HepG2 (cell line): ENCODE results near the gene PASD1. TPM values are rescaled to one million over a fixed set of nuclear protein-coding genes. Genes with fewer than 3 reads are reported as not detected.

Source experiments
- ATAC-seq: fragments of 200-7000 bp; cut with Tn5 transposase; 3 replicates; pipeline ENCODE4 v1.9.1; 2020; ENCODE audit warnings: mild to moderate bottlenecking, moderate library complexity
- BruUV-seq: library from RNA; stranded (reverse); fragments of 400-500 nt; replicated peaks from 2 replicates; lab custom pipeline; 2021; lab: Mats Ljungman, UMichigan
- CTCF ChIA-PET: fragments of 300-600 bp; formaldehyde crosslinking; extraction: SDS; loops from one replicate; lab custom pipeline; 2021; ENCODE audit warnings: low total read pairs, inconsistent platforms, low intra/inter-chr PET ratio; lab: Yijun Ruan, JAX
- POLR2A ChIA-PET: fragments of 350-600 bp; sonication (Branson Sonifier 250); formaldehyde crosslinking; loops from one replicate; lab custom pipeline; 2020; ENCODE audit warnings: antibody characterized with exemption, inconsistent platforms; lab: Yijun Ruan, JAX
- DNase-seq: peaks from one replicate; pipeline ENCODE4 v3.0.0-alpha.2; 2015; ENCODE audit warnings: low spot score
- FAIRE-seq: peaks from 3 replicates; lab custom pipeline; 2011; peaks lifted over from hg19 to GRCh38; lab: Jason Lieb, UNC
- H2AFZ ChIP-seq: one replicate; pipeline ENCODE4 v1.6.1; 2011; ENCODE audit warnings: low read length, inconsistent platforms
- H3K27ac ChIP-seq: fragments of 300-600 bp; 3 replicates; pipeline ENCODE4 v1.8.0; 2011; ENCODE audit warnings: mixed run types, mild to moderate bottlenecking, mixed read lengths, low read length, inconsistent platforms; ENCODE audit not compliant: insufficient read depth; ENCODE audit errors: extremely low read length
- H3K27me3 ChIP-seq, 2 experiments: fragments of 200-600 bp in 1 of 2; 2 replicates in 1 of 2; 3 replicates in 1 of 2; pipeline versions ENCODE4 v1.6.0 to v1.8.0; 2011; ENCODE audit warnings: low read length in 2 of 2, mild to moderate bottlenecking in 2 of 2, moderate library complexity in 2 of 2, inconsistent platforms in 1 of 2; ENCODE audit not compliant: insufficient read depth in 2 of 2, control insufficient read depth in 1 of 2
- H3K36me3 ChIP-seq, 2 experiments: fragments of 200-600 bp in 1 of 2; replicated peaks in 1 of 2; 2 replicates in 1 of 2; 3 replicates in 1 of 2; pipeline versions ENCODE4 v1.5.1 to v1.8.0; 2011; ENCODE audit warnings: low read length in 2 of 2, inconsistent platforms in 1 of 2; ENCODE audit not compliant: insufficient read depth in 2 of 2, control insufficient read depth in 1 of 2
- H3K4me1 ChIP-seq: 2 replicates; pipeline ENCODE4 v1.5.1; 2012; ENCODE audit warnings: low read length, inconsistent platforms; ENCODE audit not compliant: insufficient read depth
- H3K4me2 ChIP-seq: 2 replicates; pipeline ENCODE4 v1.6.0; 2011; ENCODE audit warnings: low read depth, low read length, inconsistent platforms
- H3K4me3 ChIP-seq, 3 experiments: fragments of 200-600 bp in 1 of 3; sonication (generic), shearing (Covaris generic) in 1 of 3; replicated peaks in 1 of 3; 2 replicates each; pipeline ENCODE4 v1.5.1; 2011 to 2016; ENCODE audit warnings: low read length in 3 of 3, inconsistent platforms in 2 of 3, low read depth in 2 of 3, mild to moderate bottlenecking in 2 of 3, control low read depth in 1 of 3, mixed read lengths in 1 of 3; ENCODE audit not compliant: insufficient read depth in 1 of 3
- H3K79me2 ChIP-seq: one replicate; pipeline ENCODE4 v1.6.1; 2011; ENCODE audit warnings: low read length, inconsistent platforms; ENCODE audit not compliant: insufficient read depth
- H3K9ac ChIP-seq: 2 replicates; pipeline ENCODE4 v1.6.0; 2011; ENCODE audit warnings: mild to moderate bottlenecking, low read depth, low read length, inconsistent platforms; ENCODE audit not compliant: insufficient read depth
- H3K9me3 ChIP-seq: 2 replicates; pipeline ENCODE4 v1.5.1; 2012; ENCODE audit warnings: mild to moderate bottlenecking, low read length
- H4K20me1 ChIP-seq: 2 replicates; pipeline ENCODE4 v1.6.0; 2011; ENCODE audit warnings: inconsistent platforms, mild to moderate bottlenecking, low read length, moderate library complexity; ENCODE audit not compliant: insufficient read depth
- ARNT ChIP-seq: fragments of 450-650 bp; IDR thresholded peaks from 2 replicates; pipeline ENCODE4 v1.6.1; 2017
- GZF1 ChIP-seq: sonication (generic); formaldehyde crosslinking; IDR thresholded peaks from 2 replicates; pipeline ENCODE4 v1.5.1; 2020; ENCODE audit warnings: mild to moderate bottlenecking, missing genetic modification reagents
- MEIS1 ChIP-seq: sonication (generic); formaldehyde crosslinking; IDR thresholded peaks from 2 replicates; pipeline ENCODE4 v1.9.0; 2021; ENCODE audit warnings: mild to moderate bottlenecking, missing genetic modification reagents, moderate library complexity, borderline replicate concordance
- NR2F2 ChIP-seq: IDR thresholded peaks from 2 replicates; pipeline ENCODE4 v1.6.1; 2012; ENCODE audit warnings: low read depth, inconsistent platforms, borderline replicate concordance
- PLRG1 ChIP-seq: fragments of 450-650 bp; conservative IDR thresholded peaks from 2 replicates; pipeline ENCODE4 v1.6.1; 2016
- RBM22 ChIP-seq: fragments of 200-400 bp; formaldehyde crosslinking; optimal IDR thresholded peaks from 2 replicates; pipeline ENCODE3; 2017; ENCODE audit warnings: mild to moderate bottlenecking, low read length, moderate library complexity
- SNAPC2 ChIP-seq: sonication (generic); formaldehyde crosslinking; IDR thresholded peaks from 2 replicates; pipeline ENCODE4 v1.8.1; 2022; ENCODE audit warnings: mild to moderate bottlenecking, missing genetic modification reagents
- ZBTB42 ChIP-seq: sonication (generic); formaldehyde crosslinking; IDR thresholded peaks from 2 replicates; pipeline ENCODE4 v1.5.0; 2020; ENCODE audit warnings: mild to moderate bottlenecking, missing genetic modification reagents
- ZBTB7A ChIP-seq: sonication (generic); formaldehyde crosslinking; IDR thresholded peaks from 2 replicates; pipeline ENCODE4 v1.8.0; 2022; ENCODE audit warnings: mild to moderate bottlenecking, missing genetic modification reagents
- ZKSCAN5 ChIP-seq: sonication (generic); formaldehyde crosslinking; IDR thresholded peaks from 2 replicates; pipeline ENCODE4 v1.5.1; 2020; ENCODE audit warnings: mild to moderate bottlenecking, missing genetic modification reagents
- ZNF136 ChIP-seq: sonication (generic); formaldehyde crosslinking; IDR thresholded peaks from 2 replicates; pipeline ENCODE4 v1.8.1; 2022; ENCODE audit warnings: low read depth, mild to moderate bottlenecking, moderate library complexity, missing genetic modification reagents
- ZNF234 ChIP-seq: sonication (generic); formaldehyde crosslinking; conservative IDR thresholded peaks from 2 replicates; pipeline ENCODE4 v1.5.1; 2020; ENCODE audit warnings: mild to moderate bottlenecking, missing genetic modification reagents
- ZNF33B ChIP-seq: sonication (generic); formaldehyde crosslinking; IDR thresholded peaks from 2 replicates; pipeline ENCODE4 v1.5.1; 2020; ENCODE audit warnings: mild to moderate bottlenecking, missing genetic modification reagents
- ZNF34 ChIP-seq: sonication (generic); formaldehyde crosslinking; IDR thresholded peaks from 2 replicates; pipeline ENCODE4 v1.4.0; 2020; ENCODE audit warnings: mild to moderate bottlenecking, missing genetic modification reagents, borderline replicate concordance
- ZNF543 ChIP-seq: sonication (generic); formaldehyde crosslinking; IDR thresholded peaks from 2 replicates; pipeline ENCODE4 v1.4.0; 2020; ENCODE audit warnings: mild to moderate bottlenecking, missing genetic modification reagents
- ZNF772 ChIP-seq: sonication (generic); formaldehyde crosslinking; IDR thresholded peaks from 2 replicates; pipeline ENCODE4 v1.5.0; 2020; ENCODE audit warnings: mild to moderate bottlenecking, missing genetic modification reagents
- ZNF816 ChIP-seq: sonication (generic); formaldehyde crosslinking; IDR thresholded peaks from 2 replicates; pipeline ENCODE4 v1.8.0; 2022; ENCODE audit warnings: missing genetic modification reagents, mild to moderate bottlenecking, borderline replicate concordance
- WGBS: methylation state at CpG from one replicate; pipeline ENCODE4 v1.1.6; 2017; ENCODE audit warnings: low lambda C conversion rate; 5-methylcytosine and 5-hydroxymethylcytosine counted together
- in situ Hi-C: cut with HindIII; loops from 2 replicates; pipeline ENCODE4 v1.10.0; 2017; ENCODE audit warnings: low pct_unique_long_range_greater_than_20kb; ENCODE audit not compliant: extremely low pct_ligation_motif_present
- intact Hi-C: fragments of 100-400 bp; cut with micrococcal nuclease; formaldehyde crosslinking; loops from one replicate; pipeline ENCODE4 v1.10.0; 2022; ENCODE audit not compliant: unreplicated experiment
- polyA plus RNA-seq, 8 experiments: library from polyadenylated mRNA; depleted of rRNA in 3 of 8; stranded (reverse) in 7 of 8; unstranded in 1 of 8; fragments of >200 nt; fragmentation: Illumina TruSeq in 4 of 8; extraction: Trizol in 4 of 8; gene quantifications; 2 replicates each; pipeline versions ENCODE4 v1.2.1 to v1.2.3, GENCODE V29; 2011 to 2016; ENCODE audit warnings: low read depth in 4 of 8, missing spikeins in 1 of 8, mixed read lengths in 1 of 8; ENCODE audit not compliant: insufficient read depth in 1 of 8
- total RNA-seq, 5 experiments: library from RNA; depleted of rRNA; stranded (reverse); fragments of >200 nt; fragmentation: Illumina TruSeq; extraction: Trizol; gene quantifications; 2 replicates each; pipeline ENCODE4 v1.2.3, GENCODE V29; 2016; ENCODE audit warnings: low read depth in 1 of 5
- TF ChIP-seq, protein P1 (sequence below): sonication (generic); formaldehyde crosslinking; IDR thresholded peaks from 2 replicates; pipeline ENCODE4 v1.8.0; 2022; ENCODE audit warnings: low read depth, missing genetic modification reagents
- TF ChIP-seq, protein P2 (sequence below): sonication (generic); formaldehyde crosslinking; IDR thresholded peaks from 2 replicates; pipeline ENCODE4 v1.4.0; 2020; ENCODE audit warnings: missing genetic modification reagents
- TF ChIP-seq, protein P3 (sequence below): IDR thresholded peaks from 2 replicates; pipeline ENCODE4 v1.6.1; 2012; ENCODE audit warnings: low read depth, low read length, improper control_type of control experiment

PASD1 gene
- total and polyA plus RNA-seq, 2 of the 13 experiments (the other 11 are each of a cell fraction or from before 2014, with no cell fraction given) = not detected

GRCh38 chrX:151596282-151596681 lies 32.8 kb downstream of the PASD1 start (continued):
- TF ChIP-seq, protein P1, sequence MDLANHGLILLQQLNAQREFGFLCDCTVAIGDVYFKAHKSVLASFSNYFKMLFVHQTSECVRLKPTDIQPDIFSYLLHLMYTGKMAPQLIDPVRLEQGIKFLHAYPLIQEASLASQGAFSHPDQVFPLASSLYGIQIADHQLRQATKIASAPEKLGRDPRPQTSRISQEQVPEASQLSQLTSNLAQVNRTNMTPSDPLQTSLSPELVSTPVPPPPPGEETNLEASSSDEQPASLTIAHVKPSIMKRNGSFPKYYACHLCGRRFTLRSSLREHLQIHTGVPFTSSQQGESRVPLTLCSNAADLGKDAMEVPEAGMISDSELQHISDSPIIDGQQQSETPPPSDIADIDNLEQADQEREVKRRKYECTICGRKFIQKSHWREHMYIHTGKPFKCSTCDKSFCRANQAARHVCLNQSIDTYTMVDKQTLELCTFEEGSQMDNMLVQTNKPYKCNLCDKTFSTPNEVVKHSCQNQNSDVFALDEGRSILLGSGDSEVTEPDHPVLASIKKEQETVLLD (CRISPR knock-in tag) = no peak
- TF ChIP-seq ZBTB42 (CRISPR knock-in tag) = no peak
- TF ChIP-seq, protein P2, sequence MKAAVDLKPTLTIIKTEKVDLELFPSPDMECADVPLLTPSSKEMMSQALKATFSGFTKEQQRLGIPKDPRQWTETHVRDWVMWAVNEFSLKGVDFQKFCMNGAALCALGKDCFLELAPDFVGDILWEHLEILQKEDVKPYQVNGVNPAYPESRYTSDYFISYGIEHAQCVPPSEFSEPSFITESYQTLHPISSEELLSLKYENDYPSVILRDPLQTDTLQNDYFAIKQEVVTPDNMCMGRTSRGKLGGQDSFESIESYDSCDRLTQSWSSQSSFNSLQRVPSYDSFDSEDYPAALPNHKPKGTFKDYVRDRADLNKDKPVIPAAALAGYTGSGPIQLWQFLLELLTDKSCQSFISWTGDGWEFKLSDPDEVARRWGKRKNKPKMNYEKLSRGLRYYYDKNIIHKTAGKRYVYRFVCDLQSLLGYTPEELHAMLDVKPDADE (CRISPR knock-in tag) = no peak

GRCh38 chrX:151604931-151605330 lies 41.5 kb downstream of the PASD1 start:
- Histone ChIP-seq H3K4me3 (no peak overlapping the region), H3K9ac (no peak overlapping the region), H2AFZ (no peak overlapping the region), H4K20me1 (no peaks in the 10 kb centered on the region), H3K4me2 (no peak overlapping the region), H3K27ac (no peak overlapping the region), H3K4me1 (no peaks in the 10 kb centered on the region), H3K27me3 (0 out of 5 replicates have a peak, but pooled peaks cover 0 to 5% of the 10 kb centered on the region in 2 experiments), H3K9me3 (no peaks in the 10 kb centered on the region), H3K36me3 (no peaks in the 10 kb centered on the region), H3K79me2 (no peaks in the 10 kb centered on the region)
- TF ChIP-seq ZNF34 (no peak), RBM22 (no peak), ZNF816 (no peak), ARNT (no peak), ZNF772 (CRISPR knock-in tag) (no peak), ZNF234 (CRISPR knock-in tag) (no peak), SNAPC2 (CRISPR knock-in tag) (no peak), ZBTB7A (CRISPR knock-in tag) (no peak), PLRG1 (no peak), ZNF543 (CRISPR knock-in tag) (no peak), MEIS1 (CRISPR knock-in tag) (no peak), GZF1 (CRISPR knock-in tag) (no peak), ZKSCAN5 (no peak), ZNF33B (no peak), ZNF136 (CRISPR knock-in tag) (no peak), NR2F2 (no peak)
- TF ChIP-seq, protein P3, sequence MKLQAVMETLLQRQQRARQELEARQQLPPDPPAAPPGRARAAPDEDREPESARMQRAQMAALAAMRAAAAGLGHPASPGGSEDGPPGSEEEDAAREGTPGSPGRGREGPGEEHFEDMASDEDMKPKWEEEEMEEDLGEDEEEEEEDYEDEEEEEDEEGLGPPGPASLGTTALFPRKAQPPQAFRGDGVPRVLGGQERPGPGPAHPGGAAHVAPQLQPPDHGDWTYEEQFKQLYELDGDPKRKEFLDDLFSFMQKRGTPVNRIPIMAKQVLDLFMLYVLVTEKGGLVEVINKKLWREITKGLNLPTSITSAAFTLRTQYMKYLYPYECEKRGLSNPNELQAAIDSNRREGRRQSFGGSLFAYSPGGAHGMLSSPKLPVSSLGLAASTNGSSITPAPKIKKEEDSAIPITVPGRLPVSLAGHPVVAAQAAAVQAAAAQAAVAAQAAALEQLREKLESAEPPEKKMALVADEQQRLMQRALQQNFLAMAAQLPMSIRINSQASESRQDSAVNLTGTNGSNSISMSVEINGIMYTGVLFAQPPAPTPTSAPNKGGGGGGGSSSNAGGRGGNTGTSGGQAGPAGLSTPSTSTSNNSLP = no peak
- intact Hi-C loops (no loop called here), in situ Hi-C loops (no loop called here)
- DNase-seq (no peak), FAIRE-seq (no peak), ATAC-seq (no peak)
- ChIA-PET CTCF (no interaction called here), POLR2A (no interaction called here)
- no CpG with 5 or more reads among the region's 1 CpG for WGBS
- no TSS peak for BruUV-seq
